GM18498 (cell line): Measurements from ENCODE around the gene P2RY6.
"Not testable (repeated sequence)": the region's sequence is repeated elsewhere in the genome, so short reads cannot be mapped to it uniquely, and the experiment has no call there.

Experiments
- ATAC-seq: cut with Tn5 transposase; IDR thresholded peaks from one replicate; pipeline ENCODE4 v1.9.1; 2021; ENCODE audit warnings: mild to moderate bottlenecking, moderate library complexity; ENCODE audit not compliant: unreplicated experiment

Gene P2RY6

GRCh38 chr11:73259406-73260126 lies 12.6 kb upstream of the P2RY6 start:
- no peak for ATAC-seq

- no peak for ATAC-seq
Observed at GRCh38 chr11:73260127-73260457, 12.0 kb upstream of the P2RY6 start.

GRCh38 chr11:73262851-73263495 lies 9.2 kb upstream of the P2RY6 start:
- ATAC-seq, result no peak

GRCh38 chr11:73263640-73264039 lies 8.5 kb upstream of the P2RY6 start:
- no peak for ATAC-seq

- no peak for ATAC-seq
Observed at GRCh38 chr11:73265278-73265810, 6.8 kb upstream of the P2RY6 start.

- ATAC-seq, result no peak
Observed at GRCh38 chr11:73265853-73266645, 6.1 kb upstream of the P2RY6 start.

GRCh38 chr11:73266646-73267020 lies 5.5 kb upstream of the P2RY6 start:
- no peak for ATAC-seq

- no peak for ATAC-seq
Observed at GRCh38 chr11:73267122-73267846, 4.9 kb upstream of the P2RY6 start.

- ATAC-seq, result no peak
Observed at GRCh38 chr11:73267906-73268540, 4.1 kb upstream of the P2RY6 start.

- no peak for ATAC-seq
Observed at GRCh38 chr11:73268671-73269271, 3.4 kb upstream of the P2RY6 start.

GRCh38 chr11:73269459-73270015 lies 2.6 kb upstream of the P2RY6 start:
- ATAC-seq, result no peak

- no peak for ATAC-seq
Observed at GRCh38 chr11:73270016-73270854, 1.9 kb upstream of the P2RY6 start.

GRCh38 chr11:73270855-73271477 lies 1.2 kb upstream of the P2RY6 start:
- ATAC-seq, result no peak

- not testable (repeated sequence) for ATAC-seq
Observed at GRCh38 chr11:73271478-73271865, 666 bp upstream of the P2RY6 start.

- no peak for ATAC-seq
Observed at GRCh38 chr11:73272680-73273038, 521 bp downstream of the P2RY6 start.

- ATAC-seq, result no peak
Observed at GRCh38 chr11:73273222-73273895, 1.2 kb downstream of the P2RY6 start.

GRCh38 chr11:73274191-73274590 lies 2.1 kb downstream of the P2RY6 start:
- ATAC-seq, result not testable (repeated sequence)

GRCh38 chr11:73274722-73275380 lies 2.7 kb downstream of the P2RY6 start:
- no peak for ATAC-seq
